SK-N-MC (cell line): ENCODE data around the gene GLS.
"Not testable (repeated sequence)": the region's sequence is repeated elsewhere in the genome, so short reads cannot be mapped to it uniquely, and the experiment has no call there.

Source experiments
- DNase-seq: peaks from one replicate; pipeline ENCODE4 v3.0.0-alpha.2; 2011; ENCODE audit warnings: low read depth, low spot score
- H3K27ac ChIP-seq: fragments of 200-600 bp; sonication (generic); 2 replicates; pipeline ENCODE4 v1.5.1; 2016; ENCODE audit warnings: mixed run types
- H3K36me3 ChIP-seq: fragments of 200-600 bp; sonication (generic); 2 replicates; pipeline ENCODE4 v1.6.1; 2017; ENCODE audit warnings: antibody characterized with exemption, low read length, mixed read lengths; ENCODE audit not compliant: insufficient read depth
- H3K4me3 ChIP-seq: fragments of 200-600 bp; sonication (generic); 2 replicates; pipeline ENCODE4 v1.5.1; 2016
- H3K9ac ChIP-seq: fragments of 200-600 bp; sonication (generic); 2 replicates; pipeline ENCODE4 v1.8.0; 2017; ENCODE audit warnings: mixed run types, mixed read lengths; ENCODE audit not compliant: insufficient read length
- H3K9me3 ChIP-seq: fragments of 200-600 bp; sonication (generic); 2 replicates; pipeline ENCODE4 v1.6.1; 2017; ENCODE audit warnings: low read depth, mild to moderate bottlenecking, antibody characterized with exemption, low read length, moderate library complexity, mixed read lengths
- EZH2 ChIP-seq: fragments of 200-600 bp; sonication (generic); IDR thresholded peaks from one replicate; pipeline ENCODE4 v1.6.1; 2017; ENCODE audit warnings: antibody characterized with exemption
- FOXP2 ChIP-seq: optimal IDR thresholded peaks from 2 replicates; pipeline ENCODE3; 2011; ENCODE audit warnings: mild to moderate bottlenecking, moderate library complexity; ENCODE audit not compliant: insufficient read depth; ENCODE audit errors: extremely low read length, control extremely low read depth
- POLR2AphosphoS5 ChIP-seq: IDR thresholded peaks from 2 replicates; pipeline ENCODE4 v1.6.1; 2012; ENCODE audit warnings: mild to moderate bottlenecking, low read depth, low read length, borderline replicate concordance

The GLS gene

DNA sequence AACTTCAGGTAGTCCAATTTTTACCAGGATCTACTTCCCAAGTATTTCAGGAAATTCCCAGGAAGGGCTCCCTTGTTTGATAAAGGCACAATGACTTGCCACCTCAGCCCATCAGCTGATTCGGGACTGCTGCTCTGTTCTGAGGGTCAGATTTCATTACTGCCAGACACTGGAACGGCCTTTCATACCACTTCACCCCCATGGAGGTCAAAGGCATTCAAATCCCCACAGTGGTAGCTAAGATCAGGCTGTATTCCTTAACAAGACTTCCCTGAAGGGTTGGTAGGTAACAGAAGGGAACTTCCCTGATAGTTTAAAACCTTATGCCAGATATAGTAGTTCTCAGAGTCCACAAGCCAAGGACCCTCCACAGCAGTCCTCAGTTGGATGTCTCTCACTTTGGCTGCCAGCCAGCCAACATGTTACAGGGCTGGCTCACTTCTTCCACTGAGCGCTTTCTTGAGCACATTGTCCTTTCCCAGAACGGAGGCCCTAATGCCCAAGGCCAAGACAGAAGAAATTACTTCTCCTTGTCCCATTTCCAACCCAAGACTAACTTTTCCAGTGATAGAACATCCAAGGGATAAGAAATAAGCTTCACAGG, 40.0 kb upstream of the GLS start:
- no peak for DNase-seq
- no peaks in the 10 kb centered on the region for H3K9me3 ChIP-seq
- no peaks in the 10 kb centered on the region for H3K36me3 ChIP-seq
- H3K4me3 ChIP-seq, result no peak overlapping the region
- no peak overlapping the region for H3K9ac ChIP-seq
- no peak for TF ChIP-seq FOXP2
- no peak for TF ChIP-seq EZH2
- TF ChIP-seq POLR2AphosphoS5, result no peak
- H3K27ac ChIP-seq, result no peak overlapping the region

DNA sequence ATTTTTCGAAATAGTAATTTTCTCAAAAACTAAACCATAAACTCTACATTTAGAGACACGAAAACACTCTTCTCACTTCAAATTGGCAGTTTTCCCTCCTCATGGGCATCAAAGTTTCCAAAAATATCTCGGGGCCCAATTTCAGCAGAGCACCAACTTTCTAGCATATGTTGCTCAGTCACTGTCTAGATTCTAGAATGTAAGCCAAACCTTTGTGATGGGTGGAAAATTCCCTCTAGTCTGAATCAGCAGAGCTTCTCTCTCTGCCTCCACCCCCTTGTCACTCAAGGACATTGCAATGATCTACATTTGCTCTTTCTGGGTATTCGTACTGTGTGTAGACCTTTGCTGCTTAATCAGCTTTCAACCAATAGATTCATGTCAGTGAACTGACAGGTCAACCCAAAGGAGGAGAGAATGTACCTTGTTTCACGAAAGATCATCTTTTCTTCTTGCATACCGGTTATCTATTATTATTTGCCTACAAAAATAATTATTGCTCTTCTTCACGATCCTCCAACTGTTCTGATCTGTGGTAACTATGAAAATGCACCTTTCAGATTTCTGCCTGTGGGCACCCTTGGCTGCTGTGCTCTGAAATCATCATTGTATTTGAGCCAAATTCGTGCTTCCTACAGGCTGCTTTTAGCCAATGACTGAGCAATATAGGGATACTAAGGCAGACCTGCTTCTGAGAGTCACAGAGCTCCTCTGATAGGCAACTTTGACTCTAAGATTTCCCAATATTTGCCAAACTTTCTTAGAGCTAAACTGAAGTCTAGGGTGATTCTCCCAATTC, 38.7 kb upstream of the GLS start:
- no peak overlapping the region for H3K27ac ChIP-seq
- H3K4me3 ChIP-seq, result no peak overlapping the region
- DNase-seq, result no peak

DNA sequence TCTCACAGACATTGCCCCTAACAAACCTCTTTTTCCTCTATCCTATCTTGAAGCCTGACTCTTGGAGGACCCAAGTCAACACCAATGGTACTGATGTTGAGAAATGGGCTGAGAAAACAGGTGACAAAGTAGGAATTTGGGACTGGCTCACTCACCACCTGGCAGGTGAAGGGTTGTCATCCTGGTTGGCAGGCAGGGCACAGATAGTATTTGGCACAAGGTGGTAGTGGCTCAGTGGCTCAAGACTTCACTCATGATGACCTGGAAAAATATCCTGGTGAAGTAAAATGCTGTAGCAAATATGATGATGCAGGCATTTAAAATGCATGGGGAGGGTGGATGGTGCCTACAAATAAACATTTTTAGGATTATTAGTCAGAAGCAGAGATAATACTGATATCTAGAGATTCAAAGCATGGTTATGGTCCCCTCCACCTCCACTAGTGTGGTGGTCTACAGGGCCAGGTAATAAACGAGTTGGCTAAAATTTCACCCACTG, 38.0 kb upstream of the GLS start:
- Histone ChIP-seq H3K4me3 (no peak overlapping the region), H3K9ac (no peak overlapping the region), H3K36me3 (no peaks in the 10 kb centered on the region), H3K9me3 (no peaks in the 10 kb centered on the region), H3K27ac (no peak overlapping the region)
- no peak for DNase-seq
- TF ChIP-seq POLR2AphosphoS5, result no peak
- no peak for TF ChIP-seq FOXP2

More for the DNA sequence above, 38.7 kb upstream of the GLS start:
- Histone ChIP-seq H3K9me3 (no peaks in the 10 kb centered on the region), H3K9ac (no peak overlapping the region), H3K36me3 (no peaks in the 10 kb centered on the region)
- TF ChIP-seq EZH2, result no peak
- no peak for TF ChIP-seq POLR2AphosphoS5
- TF ChIP-seq FOXP2, result no peak

DNA sequence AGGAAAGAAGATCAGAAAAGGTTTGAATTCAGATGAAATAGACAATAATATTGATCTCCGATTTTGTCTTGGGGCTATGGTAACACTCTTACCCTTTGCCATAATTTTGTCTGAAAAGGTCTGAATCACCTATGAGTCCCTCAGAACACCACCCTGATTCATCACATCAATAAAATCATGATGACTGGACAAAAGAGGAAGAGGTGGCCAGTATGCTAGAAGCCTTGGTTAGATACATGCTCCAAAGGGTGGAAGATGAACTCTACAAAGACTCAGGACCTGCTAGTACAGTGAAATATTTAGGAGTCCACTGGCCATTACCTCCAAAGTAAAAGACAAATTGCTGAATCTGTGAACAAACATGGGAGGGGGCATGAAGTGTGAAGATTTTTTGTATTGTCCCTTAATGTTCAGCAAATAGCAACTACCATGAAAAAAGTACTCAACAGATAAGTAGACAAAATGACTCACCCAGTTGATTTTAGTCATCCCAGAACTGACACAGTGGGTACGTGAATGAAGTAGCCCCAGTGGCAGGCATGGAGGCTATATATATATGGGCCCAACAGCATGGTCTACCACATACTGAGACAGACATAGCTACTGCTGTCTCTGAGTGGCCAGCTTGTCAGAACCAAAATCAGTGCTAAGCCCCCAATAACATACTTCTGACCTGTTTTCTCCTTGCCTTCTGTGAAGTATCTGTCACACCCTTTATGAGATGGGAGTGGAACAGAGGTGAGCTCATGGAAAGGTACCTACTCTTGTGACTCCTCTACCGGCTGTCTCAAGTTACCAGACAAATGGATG, 36.5 kb upstream of the GLS start:
- no peak for DNase-seq
- no peak for TF ChIP-seq EZH2
- no peak for TF ChIP-seq POLR2AphosphoS5
- TF ChIP-seq FOXP2, result no peak
- Histone ChIP-seq H3K9ac (no peak overlapping the region), H3K9me3 (no peaks in the 10 kb centered on the region), H3K4me3 (no peak overlapping the region), H3K27ac (no peak overlapping the region), H3K36me3 (no peaks in the 10 kb centered on the region)

DNA sequence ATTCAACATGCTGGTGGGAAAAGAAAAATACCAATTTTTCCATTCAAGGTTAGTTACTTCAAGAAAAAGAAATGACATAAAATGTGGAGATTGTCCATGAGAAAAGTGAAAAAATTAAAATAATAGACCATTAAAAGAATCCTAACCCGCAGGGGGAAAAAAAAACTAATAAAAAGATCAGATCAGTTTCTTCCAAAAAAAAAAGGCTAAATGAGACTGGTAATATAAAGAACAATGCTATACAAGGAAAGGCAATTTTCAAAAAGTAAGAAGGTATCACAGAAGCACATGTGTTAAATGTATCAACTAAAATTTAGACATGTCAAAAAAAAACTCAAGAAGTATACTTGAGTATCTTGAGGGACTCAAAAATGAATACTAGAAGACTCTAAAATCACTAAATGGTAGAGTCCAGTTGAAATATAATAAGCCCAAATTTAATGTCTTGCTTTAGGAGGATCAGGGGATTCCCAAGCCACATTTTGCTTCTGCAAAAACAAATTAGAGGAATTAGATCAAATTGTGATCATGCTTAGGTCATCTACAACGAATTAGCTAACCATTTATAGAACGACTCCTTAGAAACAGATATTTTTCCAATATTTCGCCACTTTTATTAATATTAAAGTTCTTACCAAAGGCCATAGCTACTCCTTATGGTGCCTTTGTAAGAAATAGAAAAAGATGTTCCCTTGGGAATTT, 35.8 kb upstream of the GLS start:
- H3K9me3 ChIP-seq, result no peaks in the 10 kb centered on the region
- DNase-seq, result no peak
- no peak overlapping the region for H3K27ac ChIP-seq
- no peaks in the 10 kb centered on the region for H3K36me3 ChIP-seq
- no peak overlapping the region for H3K4me3 ChIP-seq
- no peak overlapping the region for H3K9ac ChIP-seq
- TF ChIP-seq EZH2, result no peak

DNA sequence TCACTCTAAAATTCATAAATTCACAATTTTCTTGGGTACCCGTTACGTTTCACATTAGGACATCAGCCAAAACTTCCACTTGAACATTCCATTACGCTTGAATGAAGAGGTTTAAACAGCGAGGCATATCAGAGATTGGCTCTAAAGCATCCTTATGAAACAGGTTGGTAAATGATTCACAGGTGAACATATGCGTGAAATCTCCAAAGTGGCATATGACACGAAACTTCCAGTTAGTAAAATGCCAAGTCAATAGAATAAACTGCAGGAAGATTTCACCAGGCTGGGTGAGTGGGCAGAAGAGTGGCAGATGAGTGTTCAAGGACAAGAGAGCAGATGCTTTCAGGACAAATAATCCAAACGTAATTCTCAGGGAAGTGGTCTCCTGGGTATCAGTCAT, 33.9 kb upstream of the GLS start:
- no peak overlapping the region; the same call in 1 of the 2 replicates for H3K27ac ChIP-seq
- no peak overlapping the region for H3K4me3 ChIP-seq
- TF ChIP-seq POLR2AphosphoS5, result no peak
- no peak for TF ChIP-seq FOXP2
- no peak for TF ChIP-seq EZH2
- no peak for DNase-seq
- H3K9ac ChIP-seq, result no peak overlapping the region
- H3K9me3 ChIP-seq, result no peaks in the 10 kb centered on the region
- H3K36me3 ChIP-seq, result no peaks in the 10 kb centered on the region

DNA sequence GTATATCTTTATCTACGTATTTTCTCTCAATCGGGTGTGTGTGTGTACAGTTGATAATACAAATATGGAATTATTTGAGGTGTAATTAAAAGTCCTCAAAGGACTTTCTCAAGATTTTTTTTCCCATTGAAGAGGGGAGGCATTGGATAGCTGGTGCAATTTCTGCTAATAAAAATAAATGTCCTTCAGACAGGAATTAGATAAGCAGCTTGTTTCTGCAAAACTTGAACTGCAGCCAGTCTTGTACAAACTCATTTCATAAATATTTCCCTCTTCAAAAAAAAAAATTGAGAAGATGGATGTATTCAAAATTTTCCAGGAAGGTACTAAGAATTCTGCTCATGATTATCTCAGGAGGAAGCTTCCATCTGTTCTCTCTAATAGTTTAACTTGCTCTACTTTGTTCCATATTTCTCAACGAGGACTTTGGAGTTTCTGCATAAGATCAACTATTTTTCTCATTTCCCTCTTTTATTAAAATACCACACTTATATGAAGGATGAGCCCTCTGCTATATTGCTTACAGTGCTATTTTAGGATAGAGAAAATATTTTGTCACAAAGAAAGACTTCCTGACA, 33.0 kb upstream of the GLS start:
- no peaks in the 10 kb centered on the region for H3K36me3 ChIP-seq
- no peak for TF ChIP-seq POLR2AphosphoS5
- no peak for TF ChIP-seq EZH2
- TF ChIP-seq FOXP2, result no peak
- H3K27ac ChIP-seq, result peak overlapping the region; percentile 85
- H3K9me3 ChIP-seq, result no peaks in the 10 kb centered on the region
- H3K9ac ChIP-seq, result no peak overlapping the region
- DNase-seq, result no peak
- H3K4me3 ChIP-seq, result peak overlapping the region; percentile 37

DNA sequence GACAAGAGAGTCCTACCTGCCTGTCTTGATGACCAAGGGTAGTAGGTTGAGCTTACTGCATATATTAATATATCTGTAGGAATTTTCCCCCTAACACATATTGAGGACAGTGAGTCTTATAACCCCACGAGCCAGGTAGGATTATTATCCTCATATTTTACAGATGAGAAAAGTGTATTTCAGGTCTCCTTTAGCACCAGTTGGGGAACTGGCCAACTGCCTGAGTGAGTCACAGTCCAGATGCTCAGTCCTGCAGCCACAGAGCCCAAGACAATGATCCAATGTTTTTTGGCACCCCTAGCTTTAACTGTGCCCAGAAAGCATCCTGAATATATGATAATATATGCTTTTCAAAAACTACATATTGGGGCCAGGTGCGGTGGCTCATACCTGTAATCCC, 30.8 kb upstream of the GLS start:
- no peaks in the 10 kb centered on the region for H3K9me3 ChIP-seq
- DNase-seq, result no peak
- TF ChIP-seq EZH2, result no peak
- TF ChIP-seq POLR2AphosphoS5, result no peak
- TF ChIP-seq FOXP2, result no peak
- H3K36me3 ChIP-seq, result no peaks in the 10 kb centered on the region
- H3K27ac ChIP-seq, result no peak overlapping the region
- no peak overlapping the region for H3K4me3 ChIP-seq
- H3K9ac ChIP-seq, result no peak overlapping the region

DNA sequence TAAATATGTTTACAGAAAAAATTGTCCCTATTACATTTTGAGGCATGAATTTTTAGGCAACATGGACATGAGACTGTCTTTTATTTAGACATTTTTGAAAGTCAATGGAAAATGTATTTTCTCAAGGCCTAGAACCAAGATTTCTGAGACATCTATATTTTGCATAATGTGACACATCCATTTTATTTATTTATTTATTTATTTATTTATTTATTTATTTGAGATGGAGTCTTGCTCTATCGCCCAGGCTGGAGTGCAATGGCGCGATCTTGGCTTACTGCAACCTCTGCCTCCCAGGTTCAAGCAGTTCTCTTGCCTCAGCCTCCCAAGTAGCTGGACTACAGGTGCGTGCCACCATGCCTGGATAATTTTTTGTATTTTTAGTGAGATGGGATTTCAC, 27.6 kb upstream of the GLS start:
- not testable (repeated sequence) for DNase-seq, H3K9me3 ChIP-seq, H3K9ac ChIP-seq, H3K36me3 ChIP-seq, H3K4me3 ChIP-seq, H3K27ac ChIP-seq
